Smooth muscle cell of the coronary artery (primary cell): ENCODE data around the gene MAST3. TPM values are rescaled to one million over a fixed set of nuclear protein-coding genes. Genes with fewer than 3 reads are reported as not detected.

ENCODE experiments used
- total RNA-seq: library from RNA; depleted of rRNA; stranded (reverse); fragments of >200 nt; gene quantifications from 2 replicates; pipeline ENCODE4 v1.2.3, GENCODE V29; 2014; ENCODE audit warnings: low replicate concordance

The MAST3 gene
- 1.7 and 3.2 TPM in 2 replicates for total RNA-seq

GRCh38 chr19:18097217-18097992, at the start of gene MAST3:
MAST3 (plus strand) TSS chr19:18097778; CDS start chr19:18097793, 15 bp downstream.

GRCh38 chr19:18086590-18087138, 10.9 kb upstream of the MAST3 start, which contains the start of gene IL12RB1:
IL12RB1 (minus strand) TSS chr19:18086934; CDS start chr19:18086823, 111 bp downstream.

GRCh38 chr19:18152817-18153555, 55.4 kb downstream of the MAST3 start, which contains the start of gene PIK3R2:
PIK3R2 (plus strand) TSS chr19:18153163; CDS start chr19:18155880, 2,717 bp downstream.

GRCh38 chr19:18173572-18174288, 76.2 kb downstream of the MAST3 start, which contains the start of gene IFI30:
IFI30 (plus strand) TSS chr19:18173813; CDS start chr19:18173842, 29 bp downstream.

GRCh38 chr19:18192673-18193387, 95.3 kb downstream of the MAST3 start, which contains the start of gene MPV17L2:
MPV17L2 (plus strand) TSS chr19:18193218; CDS start chr19:18193282, 64 bp downstream.

Other genes starting within 250 kb of the MAST3 start
- gene JAK3, start 249.8 kb upstream of the MAST3 start, total RNA-seq, result 1.3 and 1.9 TPM in 2 replicates
- gene RPL18A, start 237.9 kb upstream of the MAST3 start, total RNA-seq, result 662 and 1,392 TPM in 2 replicates
- not detected in 2 replicates for gene SLC5A5, start 225.8 kb upstream of the MAST3 start, total RNA-seq
- gene CCDC124, start 164.8 kb upstream of the MAST3 start, total RNA-seq, result 42.5 and 59.5 TPM in 2 replicates
- not detected in 2 replicates for gene KCNN1, start 130.7 kb upstream of the MAST3 start, total RNA-seq
- 4.2 and 5.9 TPM in 2 replicates for gene ARRDC2, start 89.6 kb upstream of the MAST3 start, total RNA-seq
- gene IL12RB1, start 10.8 kb upstream of the MAST3 start, total RNA-seq, result 0.35 TPM in 1 of 2 replicates, not detected in the other
- 6.9 and 8.5 TPM in 2 replicates for gene PIK3R2, start 55.4 kb downstream of the MAST3 start, total RNA-seq
- 6.1 and 16.7 TPM in 2 replicates for gene IFI30, start 76.0 kb downstream of the MAST3 start, total RNA-seq
- 3.3 and 11.6 TPM in 2 replicates for gene MPV17L2, start 95.4 kb downstream of the MAST3 start, total RNA-seq
- 1.4 and 3.4 TPM in 2 replicates for gene RAB3A, start 106.3 kb downstream of the MAST3 start, total RNA-seq
- gene PDE4C, start 128.7 kb downstream of the MAST3 start, total RNA-seq, result 1.6 and 2.1 TPM in 2 replicates
- gene IQCN, start 176.7 kb downstream of the MAST3 start, total RNA-seq, result 0.23 and 1.3 TPM in 2 replicates
- 28.0 and 106 TPM in 2 replicates for gene JUND, start 183.8 kb downstream of the MAST3 start, total RNA-seq
- 37.7 and 155 TPM in 2 replicates for gene LSM4, start 225.3 kb downstream of the MAST3 start, total RNA-seq
- gene PGPEP1, start 242.8 kb downstream of the MAST3 start, total RNA-seq, result 37.3 and 90.9 TPM in 2 replicates